HepG2 (cell line): Measurements from ENCODE around the gene GDA. TPM values are rescaled to one million over a fixed set of nuclear protein-coding genes. Genes with fewer than 3 reads are reported as not detected.

Source experiments
- DDIT3 ChIP-seq: sonication (generic); formaldehyde crosslinking; IDR thresholded peaks from 2 replicates; pipeline ENCODE4 v1.4.0; 2020; ENCODE audit warnings: mild to moderate bottlenecking, missing genetic modification reagents
- EZH2 ChIP-seq: conservative IDR thresholded peaks from 2 replicates; pipeline ENCODE4 v1.6.1; 2012; ENCODE audit warnings: mild to moderate bottlenecking, low read depth, low read length, moderate library complexity
- FOXK2 ChIP-seq: fragments of 450-650 bp; IDR thresholded peaks from 2 replicates; pipeline ENCODE4 v1.6.1; 2016
- HNF4G ChIP-seq, 2 experiments: sonication (generic) in 1 of 2; formaldehyde crosslinking in 1 of 2; IDR thresholded peaks; 2 replicates each; pipeline versions ENCODE4 v1.4.0 to v1.6.1; 2011 to 2020; ENCODE audit warnings: borderline replicate concordance in 2 of 2, low read depth in 2 of 2, mild to moderate bottlenecking in 2 of 2, low read length in 1 of 2, missing genetic modification reagents in 1 of 2, moderate library complexity in 1 of 2
- HOXA7 ChIP-seq: sonication (generic); formaldehyde crosslinking; IDR thresholded peaks from 2 replicates; pipeline ENCODE4 v1.8.1; 2022; ENCODE audit warnings: mild to moderate bottlenecking, missing genetic modification reagents, moderate library complexity
- MIXL1 ChIP-seq: IDR thresholded peaks from 2 replicates; pipeline ENCODE4 v1.6.1; 2016
- SRSF9 ChIP-seq: fragments of 200-400 bp; formaldehyde crosslinking; IDR thresholded peaks from 2 replicates; pipeline ENCODE4 v1.6.1; 2018; ENCODE audit warnings: borderline replicate concordance, mild to moderate bottlenecking, low read depth, low read length; ENCODE audit not compliant: insufficient read depth, poor library complexity, severe bottlenecking
- ZMAT3 ChIP-seq: sonication (generic); formaldehyde crosslinking; conservative IDR thresholded peaks from 2 replicates; pipeline ENCODE4 v1.7.0; 2021; ENCODE audit warnings: missing genetic modification reagents
- ZNF33B ChIP-seq: sonication (generic); formaldehyde crosslinking; IDR thresholded peaks from 2 replicates; pipeline ENCODE4 v1.5.1; 2020; ENCODE audit warnings: mild to moderate bottlenecking, missing genetic modification reagents
- ZNF431 ChIP-seq: sonication (generic); formaldehyde crosslinking; IDR thresholded peaks from 2 replicates; pipeline ENCODE4 v1.9.0; 2022; ENCODE audit warnings: missing genetic modification reagents, low read depth, mild to moderate bottlenecking, borderline replicate concordance
- ZNF572 ChIP-seq: sonication (generic); formaldehyde crosslinking; IDR thresholded peaks from 2 replicates; pipeline ENCODE4 v1.5.1; 2020; ENCODE audit warnings: mild to moderate bottlenecking, missing genetic modification reagents
- ZNF580 ChIP-seq: IDR thresholded peaks from 2 replicates; pipeline ENCODE4 v1.6.1; 2016; ENCODE audit warnings: low read depth, borderline replicate concordance
- ZNF605 ChIP-seq: sonication (generic); formaldehyde crosslinking; IDR thresholded peaks from 2 replicates; pipeline ENCODE4 v1.8.0; 2022; ENCODE audit warnings: mild to moderate bottlenecking, missing genetic modification reagents
- ZNF670 ChIP-seq: sonication (generic); formaldehyde crosslinking; IDR thresholded peaks from 2 replicates; pipeline ENCODE4 v1.8.0; 2022; ENCODE audit warnings: mild to moderate bottlenecking, missing genetic modification reagents, borderline replicate concordance
- ZNF674 ChIP-seq: sonication (generic); formaldehyde crosslinking; IDR thresholded peaks from 2 replicates; pipeline ENCODE4 v1.5.0; 2020; ENCODE audit warnings: low read depth, mild to moderate bottlenecking, missing genetic modification reagents
- ZNF747 ChIP-seq: sonication (generic); formaldehyde crosslinking; IDR thresholded peaks from 2 replicates; pipeline ENCODE4 v1.8.1; 2023; ENCODE audit warnings: missing genetic modification reagents, mild to moderate bottlenecking, borderline replicate concordance
- ZNF788 ChIP-seq: sonication (generic); formaldehyde crosslinking; IDR thresholded peaks from 2 replicates; pipeline ENCODE4 v1.5.0; 2020; ENCODE audit warnings: mild to moderate bottlenecking, missing genetic modification reagents, borderline replicate concordance
- ZNF800 ChIP-seq: sonication (generic); formaldehyde crosslinking; IDR thresholded peaks from 2 replicates; pipeline ENCODE4 v1.4.0; 2020; ENCODE audit warnings: missing genetic modification reagents
- ZSCAN31 ChIP-seq: sonication (generic); formaldehyde crosslinking; IDR thresholded peaks from 2 replicates; pipeline ENCODE4 v1.5.0; 2020; ENCODE audit warnings: low read depth, mild to moderate bottlenecking, missing genetic modification reagents
- polyA plus RNA-seq, 8 experiments: library from polyadenylated mRNA; depleted of rRNA in 3 of 8; stranded (reverse) in 7 of 8; unstranded in 1 of 8; fragments of >200 nt; fragmentation: Illumina TruSeq in 4 of 8; extraction: Trizol in 4 of 8; gene quantifications; 2 replicates each; pipeline versions ENCODE4 v1.2.1 to v1.2.3, GENCODE V29; 2011 to 2016; ENCODE audit warnings: low read depth in 4 of 8, missing spikeins in 1 of 8, mixed read lengths in 1 of 8; ENCODE audit not compliant: insufficient read depth in 1 of 8
- total RNA-seq, 5 experiments: library from RNA; depleted of rRNA; stranded (reverse); fragments of >200 nt; fragmentation: Illumina TruSeq; extraction: Trizol; gene quantifications; 2 replicates each; pipeline ENCODE4 v1.2.3, GENCODE V29; 2016; ENCODE audit warnings: low read depth in 1 of 5
- TF ChIP-seq, protein P1 (sequence below), 2 experiments: sonication (generic) in 1 of 2; formaldehyde crosslinking in 1 of 2; IDR thresholded peaks; 2 replicates each; pipeline versions ENCODE4 v1.6.1 to v1.9.0; 2014 to 2022; ENCODE audit warnings: antibody characterized with exemption in 1 of 2, borderline replicate concordance in 1 of 2, inconsistent platforms in 1 of 2, low read depth in 1 of 2, missing genetic modification reagents in 1 of 2

The GDA gene
- total and polyA plus RNA-seq, 2 of the 13 experiments (the other 11 are each of a cell fraction or from before 2014, with no cell fraction given) = 0.15 to 0.99 TPM

DNA sequence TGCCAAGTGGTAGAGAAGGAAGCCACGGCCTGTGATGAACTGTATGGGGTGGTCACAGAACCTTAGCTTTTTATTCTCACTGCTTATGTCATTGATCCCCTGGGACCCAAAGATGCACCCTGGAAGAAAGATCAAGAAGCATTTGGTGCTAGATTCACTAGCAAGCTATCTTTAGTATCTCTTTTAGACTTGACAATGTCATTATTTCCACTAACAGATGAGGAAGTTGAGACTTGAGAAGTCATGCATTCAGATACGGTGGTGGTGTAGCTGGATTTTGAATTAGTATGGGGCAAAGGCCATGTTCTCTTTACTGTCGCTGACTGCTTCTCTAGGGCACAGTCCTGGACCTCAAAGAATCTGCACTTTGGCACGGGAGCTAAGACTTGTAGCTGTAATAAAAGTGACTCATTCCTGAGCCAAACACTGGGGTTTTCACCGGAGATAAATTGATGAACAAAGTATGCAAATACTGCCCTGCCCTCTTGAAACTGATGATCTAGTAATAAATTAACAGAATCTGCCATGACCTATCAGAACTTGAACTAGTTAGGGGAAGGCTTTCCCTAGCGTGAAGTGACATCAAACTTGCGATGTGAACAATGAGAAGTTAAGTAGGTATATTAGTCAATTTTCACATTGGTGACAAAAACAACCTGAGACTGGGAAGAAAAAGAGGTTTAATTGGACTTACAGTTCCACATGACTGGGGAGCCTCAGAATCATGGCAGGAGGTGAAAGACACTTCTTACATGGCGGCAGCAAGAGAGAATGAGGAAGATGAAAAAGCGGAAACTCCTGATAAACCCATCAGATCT, 5.4 kb downstream of the GDA start (continued):
- TF ChIP-seq ZNF670 (CRISPR knock-in tag) (no peak), MIXL1 (CRISPR knock-in tag) (0 out of 2 replicates have a peak, but pooled peaks have one; percentile 40), HOXA7 (CRISPR knock-in tag) (no peak), ZNF580 (CRISPR knock-in tag) (no peak), ZMAT3 (no peak), ZNF800 (CRISPR knock-in tag) (no peak), ZNF788 (CRISPR knock-in tag) (no peak), FOXK2 (no peak), ZNF747 (CRISPR knock-in tag) (no peak), ZNF572 (CRISPR knock-in tag) (no peak), ZNF431 (CRISPR knock-in tag) (no peak; the same call in 1 of the 2 replicates), EZH2 (no peak), ZNF605 (no peak), ZNF674 (CRISPR knock-in tag) (no peak), SRSF9 (no peak), ZNF33B (CRISPR knock-in tag) (no peak), HNF4G (IDR thresholded peaks at IDR 0.05; ENCODE audit: borderline replicate concordance, low read depth, low read length) (peak; percentile 66; the same call in 1 of the 2 replicates), HNF4G (CRISPR knock-in tag; IDR thresholded peaks at IDR 0.05; ENCODE audit: borderline replicate concordance, low read depth) (peak; percentile 69; the same call in 1 of the 2 replicates), ZSCAN31 (CRISPR knock-in tag) (no peak), DDIT3 (CRISPR knock-in tag) (no peak)
- TF ChIP-seq, protein P1, sequence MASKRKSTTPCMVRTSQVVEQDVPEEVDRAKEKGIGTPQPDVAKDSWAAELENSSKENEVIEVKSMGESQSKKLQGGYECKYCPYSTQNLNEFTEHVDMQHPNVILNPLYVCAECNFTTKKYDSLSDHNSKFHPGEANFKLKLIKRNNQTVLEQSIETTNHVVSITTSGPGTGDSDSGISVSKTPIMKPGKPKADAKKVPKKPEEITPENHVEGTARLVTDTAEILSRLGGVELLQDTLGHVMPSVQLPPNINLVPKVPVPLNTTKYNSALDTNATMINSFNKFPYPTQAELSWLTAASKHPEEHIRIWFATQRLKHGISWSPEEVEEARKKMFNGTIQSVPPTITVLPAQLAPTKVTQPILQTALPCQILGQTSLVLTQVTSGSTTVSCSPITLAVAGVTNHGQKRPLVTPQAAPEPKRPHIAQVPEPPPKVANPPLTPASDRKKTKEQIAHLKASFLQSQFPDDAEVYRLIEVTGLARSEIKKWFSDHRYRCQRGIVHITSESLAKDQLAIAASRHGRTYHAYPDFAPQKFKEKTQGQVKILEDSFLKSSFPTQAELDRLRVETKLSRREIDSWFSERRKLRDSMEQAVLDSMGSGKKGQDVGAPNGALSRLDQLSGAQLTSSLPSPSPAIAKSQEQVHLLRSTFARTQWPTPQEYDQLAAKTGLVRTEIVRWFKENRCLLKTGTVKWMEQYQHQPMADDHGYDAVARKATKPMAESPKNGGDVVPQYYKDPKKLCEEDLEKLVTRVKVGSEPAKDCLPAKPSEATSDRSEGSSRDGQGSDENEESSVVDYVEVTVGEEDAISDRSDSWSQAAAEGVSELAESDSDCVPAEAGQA (IDR thresholded peaks at IDR 0.05; ENCODE audit: low read depth) = no peak
- TF ChIP-seq, protein P1 (CRISPR knock-in tag; IDR thresholded peaks at IDR 0.05; ENCODE audit: borderline replicate concordance) = no peak
